H1 (cell line): ENCODE results near the gene BGLAP. TPM values are rescaled to one million over a fixed set of nuclear protein-coding genes. Genes with fewer than 3 reads are reported as not detected.

Experiments
- CHD1 ChIP-seq: IDR thresholded peaks from 2 replicates; pipeline ENCODE4 v1.6.1; 2012; ENCODE audit warnings: low read depth, low read length, improper control_type of control experiment
- CREB1 ChIP-seq: IDR thresholded peaks from 2 replicates; pipeline ENCODE4 v1.6.1; 2012; ENCODE audit warnings: inconsistent platforms
- EGR1 ChIP-seq: IDR thresholded peaks from 2 replicates; pipeline ENCODE4 v1.6.1; 2011; ENCODE audit warnings: low read depth, low read length, borderline replicate concordance
- GABPA ChIP-seq: IDR thresholded peaks from 2 replicates; pipeline ENCODE4 v1.6.1; 2011; ENCODE audit warnings: mild to moderate bottlenecking, low read length, moderate library complexity, borderline replicate concordance; ENCODE audit not compliant: insufficient read depth
- MAFK ChIP-seq: IDR thresholded peaks from 2 replicates; pipeline ENCODE4 v1.6.1; 2012; ENCODE audit warnings: low read depth, mild to moderate bottlenecking, improper control_type of control experiment, low read length
- polyA plus RNA-seq, 7 experiments: library from polyadenylated mRNA; depleted of rRNA in 3 of 7; stranded (reverse) in 5 of 7; unstranded in 2 of 7; fragments of >200 nt in 5 of 7; fragments of 200-250 nt in 2 of 7; gene quantifications; 1 replicate in 5 of 7; 2 replicates in 1 of 7; 4 replicates in 1 of 7; pipeline versions ENCODE4 v1.2.1 to v1.2.3, GENCODE V29; 2011 to 2013; ENCODE audit warnings: missing spikeins in 2 of 7, mixed read lengths in 2 of 7
- total RNA-seq: library from RNA; stranded (reverse); fragmentation: NEBNext Ultra II Directional; extraction: Animal tissue kit (Norgen Biotek cat#: 25700); gene quantifications from 2 replicates; pipeline ENCODE4 v1.2.1, GENCODE V29; 2021

Gene BGLAP
- total and polyA plus RNA-seq, 2 of the 8 experiments (the other 6 are each of a cell fraction or from before 2014, with no cell fraction given) = 1.2 to 1.5 TPM

GRCh38 chr1:156270314-156270713, 28.3 kb downstream of the BGLAP start (continued):
- TF ChIP-seq GABPA (no peak), CHD1 (no peak), CREB1 (no peak), MAFK (no peak), EGR1 (no peak)
